ENCODE measurements around the gene KREMEN1.

Gene KREMEN1

GRCh38 chr22:29152954-29153719, 80.3 kb downstream of the KREMEN1 start:
- no peak for DNase-seq

GRCh38 chr22:29154364-29155048, 81.7 kb downstream of the KREMEN1 start:
- peak; percentile 21 for DNase-seq

GRCh38 chr22:29155966-29156365, 83.1 kb downstream of the KREMEN1 start:
- DNase-seq = no peak

- no peak for DNase-seq
Observed at GRCh38 chr22:29156507-29156906, 83.7 kb downstream of the KREMEN1 start.

- DNase-seq = no peak
Observed at GRCh38 chr22:29157759-29158535, 85.1 kb downstream of the KREMEN1 start.

- DNase-seq = no peak
Observed at GRCh38 chr22:29158546-29158945, 85.7 kb downstream of the KREMEN1 start.

GRCh38 chr22:29163808-29164207, 91.0 kb downstream of the KREMEN1 start:
- no peak for DNase-seq

GRCh38 chr22:29165321-29166060, 92.7 kb downstream of the KREMEN1 start:
- DNase-seq = no peak

GRCh38 chr22:29166180-29166579, 93.3 kb downstream of the KREMEN1 start:
- no peak for DNase-seq

- no peak for DNase-seq
Observed at GRCh38 chr22:29167032-29167911, 94.4 kb downstream of the KREMEN1 start.

- DNase-seq = no peak
Observed at GRCh38 chr22:29171721-29172120, 98.9 kb downstream of the KREMEN1 start.

- no peak for DNase-seq
Observed at GRCh38 chr22:29172216-29172615, 99.4 kb downstream of the KREMEN1 start.

- no peak for DNase-seq
Observed at GRCh38 chr22:29175312-29175835, 102.5 kb downstream of the KREMEN1 start.

GRCh38 chr22:29183971-29184848, 111.4 kb downstream of the KREMEN1 start:
- no peak for DNase-seq

GRCh38 chr22:29184849-29185490, 112.1 kb downstream of the KREMEN1 start:
- DNase-seq = no peak

- DNase-seq = no peak
Observed at GRCh38 chr22:29186302-29186701, 113.5 kb downstream of the KREMEN1 start.

- DNase-seq = no peak
Observed at GRCh38 chr22:29187831-29188230, 115.0 kb downstream of the KREMEN1 start.

- no peak for DNase-seq
Observed at GRCh38 chr22:29190051-29190450, 117.2 kb downstream of the KREMEN1 start.

GRCh38 chr22:29190918-29191317, 118.1 kb downstream of the KREMEN1 start:
- no peak for DNase-seq

- no peak for DNase-seq
Observed at GRCh38 chr22:29193021-29193420, 120.2 kb downstream of the KREMEN1 start.

All from NCI-H748 treated with DMSO at 0.1 percent for 48 hours (cell line).